HT1080 (cell line): Measurements from ENCODE around the gene TUBB4B. TPM values are rescaled to one million over a fixed set of nuclear protein-coding genes. Genes with fewer than 3 reads are reported as not detected.
A peak's percentile ranks its signal among the peaks of the same experiment; 100 is the strongest.

Experiments
- DNase-seq: peaks from one replicate; pipeline ENCODE4 v3.0.0-alpha.2; 2015; ENCODE audit warnings: low read depth
- total RNA-seq: library from RNA; depleted of rRNA; stranded (reverse); fragments of >200 nt; shearing (Covaris generic); gene quantifications from 2 replicates; pipeline ENCODE4 v1.2.3, GENCODE V29; 2014

TUBB4B gene
- total RNA-seq, 1 experiment from 2014 or later = 993 TPM

GRCh38 chr9:137224830-137225694 is 16.0 kb upstream of the TUBB4B start, which contains the start of gene CYSRT1:
Gene CYSRT1 (plus strand): TSS chr9:137225174. CDS start chr9:137225622, 448 bp downstream.
- peak; percentile 52 for DNase-seq

GRCh38 chr9:137225699-137226331 is 15.3 kb upstream of the TUBB4B start:
- no peak for DNase-seq

GRCh38 chr9:137226338-137227053 is 14.6 kb upstream of the TUBB4B start:
- peak; percentile 81 for DNase-seq

GRCh38 chr9:137227054-137227852 is 13.8 kb upstream of the TUBB4B start, which contains the start of gene RNF224:
Gene RNF224 (plus strand): TSS chr9:137227502. CDS start chr9:137228336, 834 bp downstream.
- DNase-seq = peak; percentile 75

- DNase-seq = no peak
These were observed 13.1 kb upstream of the TUBB4B start for GRCh38 chr9:137227853-137228505.

- DNase-seq = no peak
These were observed 12.6 kb upstream of the TUBB4B start for GRCh38 chr9:137228506-137228967.

- no peak for DNase-seq
These were observed 11.9 kb upstream of the TUBB4B start for GRCh38 chr9:137228968-137229896.

- DNase-seq = no peak
These were observed 11.0 kb upstream of the TUBB4B start for GRCh38 chr9:137229903-137230704.

- no peak for DNase-seq
These were observed 10.2 kb upstream of the TUBB4B start, which contains the start of gene SLC34A3 for GRCh38 chr9:137230705-137231371. Gene SLC34A3 (plus strand): TSS chr9:137230901. CDS start chr9:137231703, 802 bp downstream.

GRCh38 chr9:137231372-137232039 is 9.6 kb upstream of the TUBB4B start:
- DNase-seq = no peak

GRCh38 chr9:137232101-137232500 is 9.0 kb upstream of the TUBB4B start:
- no peak for DNase-seq

GRCh38 chr9:137232510-137232909 is 8.6 kb upstream of the TUBB4B start:
- DNase-seq = no peak

GRCh38 chr9:137233143-137233980 is 7.7 kb upstream of the TUBB4B start:
- no peak for DNase-seq

- no peak for DNase-seq
These were observed 6.9 kb upstream of the TUBB4B start for GRCh38 chr9:137234055-137234697.

- no peak for DNase-seq
These were observed 6.2 kb upstream of the TUBB4B start for GRCh38 chr9:137234758-137235423.
